SK-N-SH (cell line): ENCODE measurements around the gene DYNC2LI1.

Experiments
- RAD21 ChIP-seq: IDR thresholded peaks from 2 replicates; pipeline ENCODE4 v1.6.1; 2012; ENCODE audit warnings: mild to moderate bottlenecking, low read length
- RXRA ChIP-seq: IDR thresholded peaks from 2 replicates; pipeline ENCODE4 v1.4.0; 2012; ENCODE audit warnings: low read depth, mild to moderate bottlenecking, borderline replicate concordance
- TF ChIP-seq, protein P1 (sequence below): fragments of 200-600 bp; sonication (generic); IDR thresholded peaks from 2 replicates; pipeline ENCODE4 v1.6.1; 2017; ENCODE audit warnings: antibody characterized with exemption, mild to moderate bottlenecking, moderate library complexity
- TF ChIP-seq, protein P2 (sequence below): IDR thresholded peaks from 2 replicates; pipeline ENCODE4 v1.4.0; 2012; ENCODE audit warnings: low read depth
- TF ChIP-seq, protein P3 (sequence below): fragments of 150-350 bp; IDR thresholded peaks from 2 replicates; pipeline ENCODE4 v1.6.1; 2017; ENCODE audit warnings: antibody characterized with exemption, low read length, low read depth, borderline replicate concordance

GRCh38 chr2:43853141-43854081 lies 79.6 kb downstream of the DYNC2LI1 start:
- TF ChIP-seq RAD21 (no peak), RXRA (no peak)
- TF ChIP-seq, protein P1, sequence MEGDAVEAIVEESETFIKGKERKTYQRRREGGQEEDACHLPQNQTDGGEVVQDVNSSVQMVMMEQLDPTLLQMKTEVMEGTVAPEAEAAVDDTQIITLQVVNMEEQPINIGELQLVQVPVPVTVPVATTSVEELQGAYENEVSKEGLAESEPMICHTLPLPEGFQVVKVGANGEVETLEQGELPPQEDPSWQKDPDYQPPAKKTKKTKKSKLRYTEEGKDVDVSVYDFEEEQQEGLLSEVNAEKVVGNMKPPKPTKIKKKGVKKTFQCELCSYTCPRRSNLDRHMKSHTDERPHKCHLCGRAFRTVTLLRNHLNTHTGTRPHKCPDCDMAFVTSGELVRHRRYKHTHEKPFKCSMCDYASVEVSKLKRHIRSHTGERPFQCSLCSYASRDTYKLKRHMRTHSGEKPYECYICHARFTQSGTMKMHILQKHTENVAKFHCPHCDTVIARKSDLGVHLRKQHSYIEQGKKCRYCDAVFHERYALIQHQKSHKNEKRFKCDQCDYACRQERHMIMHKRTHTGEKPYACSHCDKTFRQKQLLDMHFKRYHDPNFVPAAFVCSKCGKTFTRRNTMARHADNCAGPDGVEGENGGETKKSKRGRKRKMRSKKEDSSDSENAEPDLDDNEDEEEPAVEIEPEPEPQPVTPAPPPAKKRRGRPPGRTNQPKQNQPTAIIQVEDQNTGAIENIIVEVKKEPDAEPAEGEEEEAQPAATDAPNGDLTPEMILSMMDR, result no peak
- TF ChIP-seq, protein P2, sequence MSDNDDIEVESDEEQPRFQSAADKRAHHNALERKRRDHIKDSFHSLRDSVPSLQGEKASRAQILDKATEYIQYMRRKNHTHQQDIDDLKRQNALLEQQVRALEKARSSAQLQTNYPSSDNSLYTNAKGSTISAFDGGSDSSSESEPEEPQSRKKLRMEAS, result no peak
- TF ChIP-seq, protein P3, sequence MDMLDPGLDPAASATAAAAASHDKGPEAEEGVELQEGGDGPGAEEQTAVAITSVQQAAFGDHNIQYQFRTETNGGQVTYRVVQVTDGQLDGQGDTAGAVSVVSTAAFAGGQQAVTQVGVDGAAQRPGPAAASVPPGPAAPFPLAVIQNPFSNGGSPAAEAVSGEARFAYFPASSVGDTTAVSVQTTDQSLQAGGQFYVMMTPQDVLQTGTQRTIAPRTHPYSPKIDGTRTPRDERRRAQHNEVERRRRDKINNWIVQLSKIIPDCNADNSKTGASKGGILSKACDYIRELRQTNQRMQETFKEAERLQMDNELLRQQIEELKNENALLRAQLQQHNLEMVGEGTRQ, result no peak
